GM12873 (cell line): Measurements from ENCODE around the gene RAB12.

Experiments used
- TF ChIP-seq, protein P1 (sequence below): IDR thresholded peaks from 2 replicates; pipeline ENCODE4 v1.5.1; 2012; ENCODE audit warnings: low read depth, mild to moderate bottlenecking, moderate library complexity, low read length, control low read depth; ENCODE audit not compliant: insufficient read depth; ENCODE audit errors: missing control alignments

Gene RAB12

DNA sequence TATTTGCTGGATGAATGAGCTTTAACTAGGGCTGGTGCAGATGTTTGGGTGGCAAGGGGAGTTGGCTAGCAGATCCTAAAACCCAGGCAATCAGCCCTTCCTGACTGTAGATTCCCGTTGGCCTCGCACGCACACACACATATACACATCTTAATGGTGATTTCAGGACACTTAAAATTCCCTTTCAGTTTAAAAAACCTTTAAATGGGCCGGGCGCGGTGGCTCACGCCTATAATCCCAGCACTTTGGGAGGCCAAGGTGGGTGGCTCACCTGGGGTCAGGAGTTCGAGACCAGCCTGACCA, 76.6 kb downstream of the RAB12 start:
- TF ChIP-seq, protein P1, sequence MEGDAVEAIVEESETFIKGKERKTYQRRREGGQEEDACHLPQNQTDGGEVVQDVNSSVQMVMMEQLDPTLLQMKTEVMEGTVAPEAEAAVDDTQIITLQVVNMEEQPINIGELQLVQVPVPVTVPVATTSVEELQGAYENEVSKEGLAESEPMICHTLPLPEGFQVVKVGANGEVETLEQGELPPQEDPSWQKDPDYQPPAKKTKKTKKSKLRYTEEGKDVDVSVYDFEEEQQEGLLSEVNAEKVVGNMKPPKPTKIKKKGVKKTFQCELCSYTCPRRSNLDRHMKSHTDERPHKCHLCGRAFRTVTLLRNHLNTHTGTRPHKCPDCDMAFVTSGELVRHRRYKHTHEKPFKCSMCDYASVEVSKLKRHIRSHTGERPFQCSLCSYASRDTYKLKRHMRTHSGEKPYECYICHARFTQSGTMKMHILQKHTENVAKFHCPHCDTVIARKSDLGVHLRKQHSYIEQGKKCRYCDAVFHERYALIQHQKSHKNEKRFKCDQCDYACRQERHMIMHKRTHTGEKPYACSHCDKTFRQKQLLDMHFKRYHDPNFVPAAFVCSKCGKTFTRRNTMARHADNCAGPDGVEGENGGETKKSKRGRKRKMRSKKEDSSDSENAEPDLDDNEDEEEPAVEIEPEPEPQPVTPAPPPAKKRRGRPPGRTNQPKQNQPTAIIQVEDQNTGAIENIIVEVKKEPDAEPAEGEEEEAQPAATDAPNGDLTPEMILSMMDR = no peak

DNA sequence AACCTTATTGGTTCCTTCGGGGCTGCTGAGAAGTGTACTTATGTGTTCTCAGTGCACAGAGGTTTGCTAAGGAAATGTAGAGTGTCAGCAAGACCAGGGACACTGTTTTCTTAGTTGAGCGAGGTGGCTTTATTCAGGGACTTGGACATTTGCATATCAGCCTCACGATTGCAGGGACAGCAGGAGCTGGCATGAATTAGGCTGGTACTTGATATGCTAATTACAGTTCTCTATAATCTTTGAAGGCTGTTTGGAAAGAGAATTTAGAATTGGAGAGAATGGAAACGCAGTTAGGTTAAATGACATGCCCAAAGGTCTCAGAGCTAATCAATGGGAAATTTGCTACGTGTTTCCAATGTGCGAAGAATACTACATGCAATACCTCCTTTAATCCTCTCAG, 77.4 kb downstream of the RAB12 start:
- TF ChIP-seq, protein P1 = no peak

DNA sequence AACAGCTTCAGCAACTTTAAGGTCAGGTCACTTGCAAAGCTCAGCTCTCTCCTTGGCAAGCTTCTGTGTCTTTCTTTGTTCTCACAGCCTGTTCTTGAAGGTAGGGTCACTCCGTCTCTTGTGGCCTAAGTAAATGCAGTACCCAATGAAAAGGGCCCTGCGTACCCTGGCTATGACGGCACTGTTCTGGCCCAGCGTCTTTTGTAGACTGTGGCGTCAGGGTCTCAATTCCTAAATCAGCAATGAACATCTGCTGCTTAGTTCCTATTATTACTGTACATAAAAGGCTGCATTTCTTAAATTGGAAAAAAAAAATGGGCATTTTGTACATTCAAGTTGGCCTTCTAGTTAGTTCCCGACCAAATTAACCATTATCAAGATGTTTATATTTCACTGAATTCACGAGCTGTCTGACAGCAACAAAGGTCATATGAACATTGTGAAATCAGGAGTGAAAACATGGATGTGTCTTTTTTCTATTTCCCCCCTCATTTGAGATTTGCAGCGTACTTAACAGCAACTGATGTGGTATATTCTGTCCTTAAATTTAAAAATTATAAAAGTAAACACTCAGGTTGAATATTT, 79.1 kb downstream of the RAB12 start:
- TF ChIP-seq, protein P1 = no peak

DNA sequence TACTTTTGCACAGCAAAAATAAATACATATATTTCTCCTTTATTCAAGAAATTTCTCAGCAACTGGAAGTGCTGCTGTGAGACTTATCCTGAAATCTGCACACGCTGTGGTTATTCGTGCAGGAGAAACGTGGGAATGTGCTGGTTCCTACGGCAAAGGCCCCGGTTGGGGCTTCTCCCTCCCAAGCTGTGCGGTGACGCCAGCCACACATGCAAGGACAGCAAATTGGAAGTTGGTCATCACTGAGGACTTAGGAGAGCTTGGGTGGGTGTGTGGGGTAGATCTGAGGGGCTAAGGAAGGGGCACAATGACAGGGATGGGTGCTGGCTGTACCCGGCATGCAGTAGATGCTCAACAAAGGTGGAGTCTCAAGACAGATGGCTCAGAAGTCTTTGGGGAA, 79.6 kb downstream of the RAB12 start:
- TF ChIP-seq, protein P1 = no peak
